ENCODE data around the gene SSBP3.

The SSBP3 gene

GRCh38 chr1:54413295-54413694 lies 7.1 kb upstream of the SSBP3 start:
- H3K4me3 ChIP-seq: no peak overlapping the region
- peak overlapping the region; percentile 21; the same call in 1 of the 2 replicates for H3K27ac ChIP-seq

GRCh38 chr1:54410359-54410758 lies 4.2 kb upstream of the SSBP3 start:
- no peak overlapping the region for H3K4me3 ChIP-seq
- no peaks in the 10 kb centered on the region for H3K9me3 ChIP-seq
- H3K9ac ChIP-seq: no peak overlapping the region
- peak overlapping the region; percentile 34; the same call in 1 of the 2 replicates for H3K27ac ChIP-seq
- peaks cover 49% of the 10 kb centered on the region for H3K4me1 ChIP-seq
- no peak overlapping the region for H3K4me2 ChIP-seq
- TF ChIP-seq Cebpa-rat (IDR thresholded peaks at IDR 0.05): no peak
- no peaks in the 10 kb centered on the region for H3K27me3 ChIP-seq
- H4K20me1 ChIP-seq: peaks cover under 1% of the 10 kb centered on the region
- no peaks in the 10 kb centered on the region for H3K36me3 ChIP-seq

More at GRCh38 chr1:54413295-54413694, 7.1 kb upstream of the SSBP3 start:
- no peak overlapping the region for H3K9ac ChIP-seq
- H3K4me2 ChIP-seq: peak overlapping the region; percentile 48
- H3K9me3 ChIP-seq: no peaks in the 10 kb centered on the region
- no peaks in the 10 kb centered on the region for H4K20me1 ChIP-seq
- H3K4me1 ChIP-seq: peaks cover 52% of the 10 kb centered on the region
- no peak for TF ChIP-seq Cebpa-rat (IDR thresholded peaks at IDR 0.05)
- no peaks in the 10 kb centered on the region for H3K36me3 ChIP-seq
- H3K27me3 ChIP-seq: no peaks in the 10 kb centered on the region

GRCh38 chr1:54409156-54410142 lies 3.3 kb upstream of the SSBP3 start:
- TF ChIP-seq Cebpa-rat (IDR thresholded peaks at IDR 0.05): no peak
- Histone ChIP-seq H3K4me3 (no peak overlapping the region), H3K4me1 (peaks cover 50% of the 10 kb centered on the region), H3K4me2 (peak overlapping the region; percentile 98), H4K20me1 (peaks cover 10% of the 10 kb centered on the region), H3K27ac (peak overlapping the region; percentile 34; the same call in 1 of the 2 replicates), H3K27me3 (no peaks in the 10 kb centered on the region), H3K36me3 (no peaks in the 10 kb centered on the region), H3K9me3 (no peaks in the 10 kb centered on the region), H3K9ac (no peak overlapping the region)

- H3K4me1 ChIP-seq: peaks cover 50% of the 10 kb centered on the region
- H3K4me3 ChIP-seq: peak overlapping the region; percentile 86; the same call in 1 of the 2 replicates
- H3K27ac ChIP-seq: peak overlapping the region; percentile 85
These were observed 2.2 kb upstream of the SSBP3 start for GRCh38 chr1:54408147-54409066.

GRCh38 chr1:54407404-54408146 lies 1.4 kb upstream of the SSBP3 start:
- H3K4me3 ChIP-seq: peak overlapping the region; percentile 86
- H3K4me1 ChIP-seq: peaks cover 51% of the 10 kb centered on the region
- H3K4me2 ChIP-seq: peak overlapping the region; percentile 98
- peak overlapping the region; percentile 85 for H3K27ac ChIP-seq
- peaks cover 28% of the 10 kb centered on the region for H4K20me1 ChIP-seq
- peak overlapping the region; percentile 74; the same call in 1 of the 2 replicates for H3K9ac ChIP-seq
- no peaks in the 10 kb centered on the region for H3K9me3 ChIP-seq
- TF ChIP-seq Cebpa-rat (IDR thresholded peaks at IDR 0.05): no peak
- H3K36me3 ChIP-seq: peaks cover 9% of the 10 kb centered on the region
- no peaks in the 10 kb centered on the region for H3K27me3 ChIP-seq

More at GRCh38 chr1:54408147-54409066, 2.2 kb upstream of the SSBP3 start:
- Histone ChIP-seq H4K20me1 (peaks cover 20% of the 10 kb centered on the region), H3K36me3 (peaks cover under 1% of the 10 kb centered on the region; the same call in 1 of the 2 replicates), H3K9me3 (no peaks in the 10 kb centered on the region), H3K27me3 (no peaks in the 10 kb centered on the region), H3K4me2 (peak overlapping the region; percentile 98), H3K9ac (peak overlapping the region; percentile 49; the same call in 1 of the 2 replicates)
- TF ChIP-seq Cebpa-rat (IDR thresholded peaks at IDR 0.05): no peak

GRCh38 chr1:54407154-54407403 lies 885 bp upstream of the SSBP3 start:
- Histone ChIP-seq H3K4me1 (peaks cover 54% of the 10 kb centered on the region), H3K36me3 (peaks cover 14% of the 10 kb centered on the region), H3K4me3 (peak overlapping the region; percentile 86), H3K27ac (peak overlapping the region; percentile 68), H4K20me1 (peaks cover 33% of the 10 kb centered on the region), H3K9me3 (no peaks in the 10 kb centered on the region), H3K27me3 (no peaks in the 10 kb centered on the region), H3K4me2 (peak overlapping the region; percentile 98), H3K9ac (peak overlapping the region; percentile 74; the same call in 1 of the 2 replicates)
- no peak for TF ChIP-seq Cebpa-rat (IDR thresholded peaks at IDR 0.05)

- Histone ChIP-seq H3K27ac (peak overlapping the region; percentile 46; the same call in 1 of the 2 replicates), H4K20me1 (peaks cover 45% of the 10 kb centered on the region), H3K36me3 (peaks cover 26% of the 10 kb centered on the region), H3K9ac (peak overlapping the region; percentile 84), H3K4me2 (no peak overlapping the region), H3K4me1 (peaks cover 64% of the 10 kb centered on the region), H3K4me3 (peak overlapping the region; percentile 86), H3K27me3 (no peaks in the 10 kb centered on the region), H3K9me3 (no peaks in the 10 kb centered on the region)
- no peak for TF ChIP-seq Cebpa-rat (IDR thresholded peaks at IDR 0.05)
These were observed 298 bp downstream of the SSBP3 start for GRCh38 chr1:54405898-54406293.

- Histone ChIP-seq H3K4me1 (peaks cover 67% of the 10 kb centered on the region), H4K20me1 (peaks cover 52% of the 10 kb centered on the region), H3K27ac (peak overlapping the region; percentile 79), H3K36me3 (peaks cover 33% of the 10 kb centered on the region), H3K9me3 (no peaks in the 10 kb centered on the region), H3K4me2 (peak overlapping the region; percentile 99), H3K27me3 (no peaks in the 10 kb centered on the region), H3K4me3 (peak overlapping the region; percentile 86), H3K9ac (peak overlapping the region; percentile 84)
- TF ChIP-seq Cebpa-rat (IDR thresholded peaks at IDR 0.05): no peak
These were observed 976 bp downstream of the SSBP3 start for GRCh38 chr1:54404939-54405897.
